Activated CD8-positive, alpha-beta memory T cell treated with anti-CD3 and anti-CD28 coated beads, Interleukin-2, amount 50 U/mL, for 1 hour (primary cell): Measurements from ENCODE around the gene EPHA4.

Experiments used
- DNase-seq: peaks from one replicate; pipeline ENCODE4 v3.0.0-alpha.2; 2020; ENCODE audit errors: extremely low read depth

Gene EPHA4

GRCh38 chr2:221476195-221476594, 95.9 kb downstream of the EPHA4 start:
- DNase-seq = no peak

GRCh38 chr2:221473451-221473850, 98.7 kb downstream of the EPHA4 start:
- DNase-seq = no peak

GRCh38 chr2:221468317-221468716, 103.8 kb downstream of the EPHA4 start:
- no peak for DNase-seq

GRCh38 chr2:221467610-221468009, 104.5 kb downstream of the EPHA4 start:
- DNase-seq = no peak

- DNase-seq = no peak
Measured at GRCh38 chr2:221466744-221467143, 105.4 kb downstream of the EPHA4 start.

- DNase-seq = no peak
Measured at GRCh38 chr2:221465776-221466175, 106.3 kb downstream of the EPHA4 start.

GRCh38 chr2:221464971-221465370, 107.1 kb downstream of the EPHA4 start:
- DNase-seq = no peak

GRCh38 chr2:221463241-221463896, 108.7 kb downstream of the EPHA4 start:
- DNase-seq = no peak

GRCh38 chr2:221461901-221462300, 110.2 kb downstream of the EPHA4 start:
- DNase-seq = no peak

- DNase-seq = no peak
Measured at GRCh38 chr2:221460136-221460535, 112.0 kb downstream of the EPHA4 start.

GRCh38 chr2:221458578-221458977, 113.5 kb downstream of the EPHA4 start:
- DNase-seq = no peak

GRCh38 chr2:221455214-221455613, 116.9 kb downstream of the EPHA4 start:
- no peak for DNase-seq

GRCh38 chr2:221454459-221455105, 117.5 kb downstream of the EPHA4 start:
- no peak for DNase-seq

- no peak for DNase-seq
Measured at GRCh38 chr2:221451862-221452788, 120.0 kb downstream of the EPHA4 start.

GRCh38 chr2:221450280-221450679, 121.8 kb downstream of the EPHA4 start:
- DNase-seq = no peak

- DNase-seq = no peak
Measured at GRCh38 chr2:221449406-221449805, 122.7 kb downstream of the EPHA4 start.

- DNase-seq = no peak
Measured at GRCh38 chr2:221448844-221449390, 123.2 kb downstream of the EPHA4 start.

- DNase-seq = no peak
Measured at GRCh38 chr2:221448057-221448843, 123.9 kb downstream of the EPHA4 start.

- no peak for DNase-seq
Measured at GRCh38 chr2:221447310-221447709, 124.8 kb downstream of the EPHA4 start.

- no peak for DNase-seq
Measured at GRCh38 chr2:221446140-221446539, 126.0 kb downstream of the EPHA4 start.

- no peak for DNase-seq
Measured at GRCh38 chr2:221444106-221444505, 128.0 kb downstream of the EPHA4 start.
